ENCODE data around the gene PSMD5.

The PSMD5 gene

DNA sequence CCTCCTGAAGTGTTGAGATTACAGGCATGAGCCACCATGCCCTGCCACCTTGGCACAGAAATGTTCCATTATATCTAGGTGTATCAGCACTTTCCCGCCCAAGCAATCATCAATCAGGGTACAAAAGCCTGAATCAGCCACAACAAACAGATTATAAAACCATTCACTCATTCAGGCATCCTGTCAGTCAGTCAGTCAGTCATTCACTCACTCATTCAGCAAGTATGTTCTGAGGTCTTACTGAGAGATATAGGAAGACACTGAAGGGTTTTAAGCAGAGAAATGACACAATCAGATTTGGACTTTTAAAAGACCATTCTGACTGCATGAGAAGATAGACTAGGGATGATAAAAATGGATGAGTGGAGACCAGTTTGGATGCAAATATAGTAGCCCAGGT is 13.1 kb downstream of the PSMD5 start:
- Histone ChIP-seq H4K20me1 (ENCODE audit: insufficient read depth, low read length) (no peaks in the 10 kb centered on the region), H3K9me3 (ENCODE audit: insufficient read depth, low read length, severe bottlenecking) (no peaks in the 10 kb centered on the region), H3K27ac (ENCODE audit: low read length) (no peak overlapping the region), H3K9ac (ENCODE audit: low read depth, low read length) (no peak overlapping the region), H3K36me3 (ENCODE audit: insufficient read depth, low read length) (peaks cover 63% of the 10 kb centered on the region), H3K4me1 (ENCODE audit: insufficient read depth, low read length) (no peaks in the 10 kb centered on the region), H2AFZ (ENCODE audit: low read depth, low read length) (no peak overlapping the region), H3K27me3 (ENCODE audit: insufficient read depth, low read length, poor library complexity) (no peaks in the 10 kb centered on the region), H3K4me3 (ENCODE audit: low read depth in 1 of 2, low read length in 2 of 2) (no peak overlapping the region), H3K4me2 (ENCODE audit: insufficient read depth, low read length) (no peak overlapping the region), H3K79me2 (ENCODE audit: insufficient read depth, low read length) (no peaks in the 10 kb centered on the region)
- ATAC-seq (ENCODE audit: insufficient read depth, low read depth): no peak
- TF ChIP-seq, protein P1, sequence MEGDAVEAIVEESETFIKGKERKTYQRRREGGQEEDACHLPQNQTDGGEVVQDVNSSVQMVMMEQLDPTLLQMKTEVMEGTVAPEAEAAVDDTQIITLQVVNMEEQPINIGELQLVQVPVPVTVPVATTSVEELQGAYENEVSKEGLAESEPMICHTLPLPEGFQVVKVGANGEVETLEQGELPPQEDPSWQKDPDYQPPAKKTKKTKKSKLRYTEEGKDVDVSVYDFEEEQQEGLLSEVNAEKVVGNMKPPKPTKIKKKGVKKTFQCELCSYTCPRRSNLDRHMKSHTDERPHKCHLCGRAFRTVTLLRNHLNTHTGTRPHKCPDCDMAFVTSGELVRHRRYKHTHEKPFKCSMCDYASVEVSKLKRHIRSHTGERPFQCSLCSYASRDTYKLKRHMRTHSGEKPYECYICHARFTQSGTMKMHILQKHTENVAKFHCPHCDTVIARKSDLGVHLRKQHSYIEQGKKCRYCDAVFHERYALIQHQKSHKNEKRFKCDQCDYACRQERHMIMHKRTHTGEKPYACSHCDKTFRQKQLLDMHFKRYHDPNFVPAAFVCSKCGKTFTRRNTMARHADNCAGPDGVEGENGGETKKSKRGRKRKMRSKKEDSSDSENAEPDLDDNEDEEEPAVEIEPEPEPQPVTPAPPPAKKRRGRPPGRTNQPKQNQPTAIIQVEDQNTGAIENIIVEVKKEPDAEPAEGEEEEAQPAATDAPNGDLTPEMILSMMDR (IDR thresholded peaks at IDR 0.05; ENCODE audit: borderline replicate concordance, extremely low read depth, low read length, poor library complexity, severe bottlenecking): no peak
- TF ChIP-seq EZH2 (IDR thresholded peaks at IDR 0.05; ENCODE audit: borderline replicate concordance, low read depth, low read length, severe bottlenecking): no peak
- DNase-seq: no peak

DNA sequence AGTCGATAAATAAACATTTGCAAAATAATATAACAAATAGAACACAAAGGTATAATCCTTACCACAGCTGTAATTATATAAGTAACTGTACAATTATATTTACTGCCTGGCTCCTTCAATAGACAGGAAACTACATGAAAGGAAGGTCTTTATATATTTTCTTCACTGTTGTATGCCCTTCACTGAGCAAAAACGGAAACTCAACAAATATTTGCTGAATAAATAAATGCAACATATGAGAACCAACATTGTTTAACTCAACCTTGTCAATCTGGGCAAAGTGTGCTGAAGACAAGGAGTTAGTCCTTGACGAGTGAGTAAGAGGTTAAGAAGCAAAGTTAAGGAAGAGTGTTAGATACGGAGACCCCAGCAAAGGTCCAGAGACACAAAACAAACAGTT is 22.6 kb downstream of the PSMD5 start:
- Histone ChIP-seq H3K27ac (ENCODE audit: low read length) (no peak overlapping the region), H3K4me3 (ENCODE audit: low read depth in 1 of 2, low read length in 2 of 2) (no peak overlapping the region), H3K36me3 (ENCODE audit: insufficient read depth, low read length) (peaks cover 63% of the 10 kb centered on the region), H3K27me3 (ENCODE audit: insufficient read depth, low read length, poor library complexity) (no peaks in the 10 kb centered on the region), H3K4me2 (ENCODE audit: insufficient read depth, low read length) (no peak overlapping the region), H3K9me3 (ENCODE audit: insufficient read depth, low read length, severe bottlenecking) (no peaks in the 10 kb centered on the region), H4K20me1 (ENCODE audit: insufficient read depth, low read length) (no peaks in the 10 kb centered on the region), H3K9ac (ENCODE audit: low read depth, low read length) (no peak overlapping the region), H3K4me1 (ENCODE audit: insufficient read depth, low read length) (no peaks in the 10 kb centered on the region), H3K79me2 (ENCODE audit: insufficient read depth, low read length) (no peaks in the 10 kb centered on the region), H2AFZ (ENCODE audit: low read depth, low read length) (no peak overlapping the region)
- TF ChIP-seq EZH2 (IDR thresholded peaks at IDR 0.05; ENCODE audit: borderline replicate concordance, low read depth, low read length, severe bottlenecking): no peak
- TF ChIP-seq, protein P1 (IDR thresholded peaks at IDR 0.05; ENCODE audit: borderline replicate concordance, extremely low read depth, low read length, poor library complexity, severe bottlenecking): no peak
- no peak for DNase-seq
- no peak for ATAC-seq (ENCODE audit: insufficient read depth, low read depth)

DNA sequence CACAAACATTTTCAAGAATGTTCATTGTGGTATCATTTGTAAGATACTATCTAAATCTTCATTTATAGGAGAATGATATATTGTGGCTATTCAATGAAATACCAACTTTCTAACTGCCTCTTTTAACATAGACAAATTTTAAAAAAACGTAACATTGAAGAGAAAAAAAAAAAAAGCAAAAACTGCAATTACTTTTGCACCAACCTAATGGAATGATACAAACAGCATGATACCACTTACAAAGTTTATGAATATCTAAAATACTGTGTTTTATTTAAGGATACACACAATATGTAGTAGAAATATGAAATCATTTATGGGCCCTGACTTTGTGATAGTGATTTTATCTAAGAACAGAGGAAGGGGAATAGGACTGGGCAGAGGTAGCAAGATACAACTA is 24.1 kb downstream of the PSMD5 start:
- no peaks in the 10 kb centered on the region for H3K4me1 ChIP-seq (ENCODE audit: insufficient read depth, low read length)
- H3K27ac ChIP-seq (ENCODE audit: low read length): no peak overlapping the region
- H3K36me3 ChIP-seq (ENCODE audit: insufficient read depth, low read length): peaks cover 50% of the 10 kb centered on the region
- H4K20me1 ChIP-seq (ENCODE audit: insufficient read depth, low read length): no peaks in the 10 kb centered on the region
- H2AFZ ChIP-seq (ENCODE audit: low read depth, low read length): no peak overlapping the region
- DNase-seq: no peak
- TF ChIP-seq EZH2 (IDR thresholded peaks at IDR 0.05; ENCODE audit: borderline replicate concordance, low read depth, low read length, severe bottlenecking): no peak
- TF ChIP-seq, protein P1 (IDR thresholded peaks at IDR 0.05; ENCODE audit: borderline replicate concordance, extremely low read depth, low read length, poor library complexity, severe bottlenecking): no peak
- H3K9ac ChIP-seq (ENCODE audit: low read depth, low read length): no peak overlapping the region
- no peak overlapping the region for H3K4me3 ChIP-seq (ENCODE audit: low read depth in 1 of 2, low read length in 2 of 2)
- no peak overlapping the region for H3K4me2 ChIP-seq (ENCODE audit: insufficient read depth, low read length)
- H3K9me3 ChIP-seq (ENCODE audit: insufficient read depth, low read length, severe bottlenecking): no peaks in the 10 kb centered on the region
- ATAC-seq (ENCODE audit: insufficient read depth, low read depth): no peak
- H3K27me3 ChIP-seq (ENCODE audit: insufficient read depth, low read length, poor library complexity): no peaks in the 10 kb centered on the region
- H3K79me2 ChIP-seq (ENCODE audit: insufficient read depth, low read length): no peaks in the 10 kb centered on the region

DNA sequence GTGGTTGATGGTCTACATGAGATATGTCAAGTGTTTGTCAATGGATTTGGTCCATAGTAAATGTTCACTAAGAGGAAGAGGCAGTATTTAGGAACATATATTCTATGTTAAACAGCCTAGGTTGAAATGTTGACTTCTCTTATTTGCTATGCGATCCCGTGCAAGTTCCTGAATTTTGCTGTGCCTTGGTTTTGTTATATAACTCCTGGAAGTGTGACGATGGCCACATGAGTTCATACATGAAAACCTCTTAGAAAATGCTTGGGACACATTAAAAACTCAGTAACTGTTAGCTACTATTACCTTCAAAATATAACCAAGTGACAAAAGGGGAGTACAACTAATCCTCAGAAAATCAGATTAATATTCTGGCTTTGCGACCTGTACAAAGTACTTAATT is 27.6 kb downstream of the PSMD5 start:
- ATAC-seq (ENCODE audit: insufficient read depth, low read depth) (no peak), DNase-seq (no peak)
- no peak overlapping the region for H3K4me2 ChIP-seq (ENCODE audit: insufficient read depth, low read length)
- peaks cover 32% of the 10 kb centered on the region for H3K36me3 ChIP-seq (ENCODE audit: insufficient read depth, low read length)
- H3K4me1 ChIP-seq (ENCODE audit: insufficient read depth, low read length): no peaks in the 10 kb centered on the region
- TF ChIP-seq, protein P1 (IDR thresholded peaks at IDR 0.05; ENCODE audit: borderline replicate concordance, extremely low read depth, low read length, poor library complexity, severe bottlenecking): no peak
- no peak for TF ChIP-seq EZH2 (IDR thresholded peaks at IDR 0.05; ENCODE audit: borderline replicate concordance, low read depth, low read length, severe bottlenecking)
- H3K79me2 ChIP-seq (ENCODE audit: insufficient read depth, low read length): no peaks in the 10 kb centered on the region
- H3K4me3 ChIP-seq (ENCODE audit: low read depth in 1 of 2, low read length in 2 of 2): no peak overlapping the region
- no peak overlapping the region for H3K27ac ChIP-seq (ENCODE audit: low read length)
- no peak overlapping the region for H2AFZ ChIP-seq (ENCODE audit: low read depth, low read length)
- H3K9me3 ChIP-seq (ENCODE audit: insufficient read depth, low read length, severe bottlenecking): no peaks in the 10 kb centered on the region
- H4K20me1 ChIP-seq (ENCODE audit: insufficient read depth, low read length): no peaks in the 10 kb centered on the region
- no peak overlapping the region for H3K9ac ChIP-seq (ENCODE audit: low read depth, low read length)
- H3K27me3 ChIP-seq (ENCODE audit: insufficient read depth, low read length, poor library complexity): no peaks in the 10 kb centered on the region
